Measurements from ENCODE around the gene CDX1.

The CDX1 gene

GRCh38 chr5:150153483-150153882 lies 13.1 kb upstream of the CDX1 start:
- DNase-seq (ENCODE audit: low read depth), result no peak
- no peak for TF ChIP-seq CTCF (IDR thresholded peaks at IDR 0.05; ENCODE audit: insufficient read depth, low read depth, low read length, missing control alignments)
- H3K4me3 ChIP-seq (ENCODE audit: low read depth, low read length), result no peak overlapping the region

DNA sequence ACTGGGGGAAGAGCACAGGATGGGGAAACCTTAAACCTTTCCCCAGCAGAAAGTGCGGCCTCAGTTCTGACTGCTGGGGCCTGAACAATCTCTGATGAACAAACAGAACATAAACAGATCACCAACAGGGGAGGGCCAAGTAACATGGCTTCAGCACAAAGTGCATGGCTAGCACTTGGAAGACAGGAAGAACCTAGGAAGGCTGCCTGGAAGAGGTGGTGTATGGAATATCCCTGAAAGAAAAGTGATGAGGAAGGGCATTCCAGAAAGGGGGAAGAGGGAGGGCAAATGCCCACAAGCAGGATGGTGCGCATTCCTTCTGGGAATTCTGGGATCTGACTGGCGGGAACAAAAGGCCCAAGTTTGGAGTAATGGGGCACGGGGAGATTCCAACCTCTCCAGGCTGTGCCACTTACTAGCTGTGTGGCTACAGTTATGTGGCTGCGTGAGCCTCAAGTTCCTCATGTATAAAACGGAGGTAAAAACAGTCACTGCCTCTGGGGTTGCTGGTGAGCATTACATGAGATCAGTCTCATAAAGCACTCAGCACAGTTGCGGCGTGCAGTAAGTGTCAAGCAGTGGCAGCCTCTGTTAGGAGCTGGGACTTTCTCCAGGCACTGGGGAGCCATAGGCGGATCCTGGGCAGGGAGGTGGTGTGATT lies 12.5 kb upstream of the CDX1 start:
- no peak for TF ChIP-seq CTCF (IDR thresholded peaks at IDR 0.05; ENCODE audit: insufficient read depth, low read depth, low read length, missing control alignments)
- peak; percentile 48 for DNase-seq (ENCODE audit: low read depth)
- no peak overlapping the region for H3K4me3 ChIP-seq (ENCODE audit: low read depth, low read length)

GRCh38 chr5:150154618-150155128 lies 11.9 kb upstream of the CDX1 start:
- DNase-seq (ENCODE audit: low read depth), result no peak
- TF ChIP-seq CTCF (IDR thresholded peaks at IDR 0.05; ENCODE audit: insufficient read depth, low read depth, low read length, missing control alignments), result no peak
- no peak overlapping the region for H3K4me3 ChIP-seq (ENCODE audit: low read depth, low read length)

DNA sequence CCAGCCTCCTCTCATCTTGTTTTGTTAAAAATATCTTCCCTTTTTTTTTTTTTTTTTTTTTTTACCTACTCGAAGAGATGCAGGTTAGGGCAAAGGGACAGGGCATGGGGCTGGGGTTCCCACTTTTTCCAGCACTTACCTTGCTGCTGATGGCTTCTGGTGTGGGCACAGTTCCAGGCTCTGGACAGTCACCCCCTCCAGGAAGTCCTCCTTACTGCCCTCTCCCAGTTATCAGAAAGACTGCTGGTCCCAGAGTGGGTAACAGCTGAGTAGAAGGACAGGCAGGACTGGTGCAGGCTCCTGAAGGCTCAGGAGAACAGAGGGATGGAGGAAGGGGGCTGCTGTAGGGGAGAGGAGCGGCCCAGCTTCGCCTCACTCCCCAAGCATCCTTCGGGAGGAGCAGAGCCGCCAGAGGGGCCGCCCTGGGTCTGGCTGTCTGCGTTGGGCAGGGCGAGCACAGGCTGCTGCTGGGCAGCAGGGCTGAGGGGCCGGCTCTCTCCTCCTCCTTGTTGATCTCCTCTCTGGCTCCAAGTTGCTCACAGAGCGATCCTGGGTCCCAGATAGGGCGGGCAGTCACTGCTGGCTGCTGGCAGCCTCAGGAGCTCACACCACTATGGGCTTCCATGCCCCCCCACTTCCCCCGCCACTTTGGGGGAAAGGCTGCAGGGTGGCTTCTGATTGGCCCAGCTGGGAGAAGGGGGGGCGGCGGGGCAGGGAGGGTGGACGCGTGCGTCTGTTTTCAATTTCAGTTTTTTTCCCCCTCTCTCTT lies 11.1 kb upstream of the CDX1 start, which contains the start of gene PDGFRB:
Gene PDGFRB (minus strand): TSS at position 588 of the 769 bp plus-strand sequence. CDS start 18,798 bp downstream, outside the sequence.
- peak; percentile 28 for DNase-seq (ENCODE audit: low read depth)
- peak within 1 kb of the TSS; percentile 33 for H3K4me3 ChIP-seq (ENCODE audit: low read depth, low read length)
- TF ChIP-seq CTCF (IDR thresholded peaks at IDR 0.05; ENCODE audit: insufficient read depth, low read depth, low read length, missing control alignments), result no peak

DNA sequence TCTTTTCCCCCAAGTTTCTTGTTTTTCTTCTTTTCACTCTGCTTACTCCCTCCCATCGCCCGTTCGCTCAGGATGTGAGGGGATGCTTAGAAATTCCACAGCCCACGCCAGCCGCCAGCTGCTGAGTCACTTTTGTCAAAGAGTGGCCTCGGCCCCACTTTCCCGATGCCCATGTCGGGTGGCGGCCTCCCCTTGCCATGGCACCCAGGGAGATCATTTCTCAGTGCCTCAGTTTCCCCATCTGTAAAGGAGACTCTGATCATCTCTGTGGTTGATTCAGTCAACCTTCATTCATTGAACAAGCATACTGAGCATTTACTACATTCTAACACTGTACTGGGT lies 10.6 kb upstream of the CDX1 start:
- peak overlapping the region; percentile 33 for H3K4me3 ChIP-seq (ENCODE audit: low read depth, low read length)
- no peak for DNase-seq (ENCODE audit: low read depth)
- TF ChIP-seq CTCF (IDR thresholded peaks at IDR 0.05; ENCODE audit: insufficient read depth, low read depth, low read length, missing control alignments), result no peak

GRCh38 chr5:150156540-150156939 lies 10.0 kb upstream of the CDX1 start:
- no peak for TF ChIP-seq CTCF (IDR thresholded peaks at IDR 0.05; ENCODE audit: insufficient read depth, low read depth, low read length, missing control alignments)
- no peak for DNase-seq (ENCODE audit: low read depth)
- H3K4me3 ChIP-seq (ENCODE audit: low read depth, low read length), result no peak overlapping the region

Data from GM12865 (cell line).